ENCODE measurements around the gene PTPRQ.
"Not testable (repeated sequence)": the region's sequence is repeated elsewhere in the genome, so short reads cannot be mapped to it uniquely, and the experiment has no call there.

Gene PTPRQ

DNA sequence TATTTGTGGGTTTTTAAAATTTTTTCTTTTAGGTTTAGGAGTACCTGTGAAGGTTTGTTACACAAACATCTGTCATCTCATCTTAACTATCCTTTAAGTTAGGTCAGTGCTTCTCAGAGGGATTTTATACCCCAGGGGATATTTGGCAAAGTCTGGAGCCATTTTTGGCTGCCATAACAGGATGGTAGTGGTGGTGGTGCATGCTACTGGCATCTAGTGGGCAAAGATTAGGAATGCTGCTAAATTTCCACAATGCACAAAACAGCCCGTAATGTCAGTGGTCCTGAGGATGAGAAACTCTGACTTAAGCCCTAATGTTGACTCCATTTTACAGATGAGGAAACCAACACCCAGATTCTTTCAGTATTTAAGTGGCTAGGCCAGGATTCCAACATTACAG lies 178.2 kb downstream of the PTPRQ start:
- DNase-seq (ENCODE audit: low read depth), result no peak

DNA sequence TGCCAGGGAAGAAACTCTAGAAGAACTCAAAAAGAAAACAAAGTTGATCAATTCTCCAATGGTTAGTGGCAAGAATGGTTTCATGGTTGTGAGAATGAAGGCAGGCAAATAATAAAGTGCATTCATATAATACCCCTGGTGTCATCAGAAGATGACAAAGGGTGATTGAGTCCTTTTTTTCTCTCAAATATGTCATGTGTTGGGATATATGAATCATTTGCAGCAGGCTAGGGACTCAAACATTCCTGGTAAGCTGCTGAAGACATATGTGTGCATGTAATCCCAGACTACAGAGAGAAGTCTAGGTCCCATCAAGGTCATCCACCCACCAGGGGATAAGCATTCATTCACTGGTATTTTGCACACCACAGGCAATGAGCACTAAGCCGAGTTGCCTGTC lies 181.0 kb downstream of the PTPRQ start:
- no peak overlapping the region for H3K4me3 ChIP-seq (ENCODE audit: low read depth, low read length)
- DNase-seq (ENCODE audit: low read depth), result peak; percentile 49

More for the DNA sequence above, 178.2 kb downstream of the PTPRQ start:
- no peak overlapping the region for H3K4me3 ChIP-seq (ENCODE audit: low read depth, low read length)

DNA sequence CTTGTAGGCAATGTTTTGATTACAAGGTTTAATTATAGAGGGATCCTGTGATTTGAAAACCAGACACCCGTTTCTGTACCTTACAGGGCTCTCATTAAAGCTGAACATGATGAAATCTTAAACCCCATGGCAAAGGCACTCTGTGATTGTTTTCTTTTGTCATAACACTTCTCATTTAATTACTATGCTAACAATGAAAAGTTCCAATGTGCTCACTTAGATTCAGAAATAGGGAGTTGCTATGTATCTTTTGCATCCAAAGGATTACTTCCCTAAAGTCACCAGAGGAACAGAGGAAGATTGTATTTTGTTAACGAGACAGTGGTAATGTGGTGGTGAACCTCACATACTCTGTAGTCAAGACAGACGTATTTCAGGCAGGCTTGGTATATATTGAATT lies 181.9 kb downstream of the PTPRQ start:
- no peak overlapping the region for H3K4me3 ChIP-seq (ENCODE audit: low read depth, low read length)

DNA sequence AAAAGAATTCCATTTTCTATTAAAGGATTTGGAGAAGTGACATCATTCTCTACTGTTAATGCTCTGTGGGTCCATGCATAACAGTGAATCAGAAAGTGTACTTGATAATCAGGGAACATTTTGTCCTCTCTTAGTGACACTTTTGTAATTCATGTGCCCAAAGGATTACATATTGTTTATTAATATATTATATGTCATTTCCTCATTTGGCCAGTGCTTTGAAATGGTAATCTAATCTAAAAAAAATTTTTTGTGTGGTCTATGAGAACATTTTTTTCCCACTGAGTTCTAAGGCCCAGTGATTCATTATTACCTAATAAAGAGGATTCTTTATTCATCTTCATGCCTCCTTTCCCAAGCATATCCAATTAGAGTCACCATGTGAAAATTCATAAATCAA lies 183.7 kb downstream of the PTPRQ start:
- no peak overlapping the region for H3K4me3 ChIP-seq (ENCODE audit: low read depth, low read length)
- DNase-seq (ENCODE audit: low read depth), result peak; percentile 88

More for the DNA sequence above, 181.9 kb downstream of the PTPRQ start:
- no peak for DNase-seq (ENCODE audit: low read depth)

DNA sequence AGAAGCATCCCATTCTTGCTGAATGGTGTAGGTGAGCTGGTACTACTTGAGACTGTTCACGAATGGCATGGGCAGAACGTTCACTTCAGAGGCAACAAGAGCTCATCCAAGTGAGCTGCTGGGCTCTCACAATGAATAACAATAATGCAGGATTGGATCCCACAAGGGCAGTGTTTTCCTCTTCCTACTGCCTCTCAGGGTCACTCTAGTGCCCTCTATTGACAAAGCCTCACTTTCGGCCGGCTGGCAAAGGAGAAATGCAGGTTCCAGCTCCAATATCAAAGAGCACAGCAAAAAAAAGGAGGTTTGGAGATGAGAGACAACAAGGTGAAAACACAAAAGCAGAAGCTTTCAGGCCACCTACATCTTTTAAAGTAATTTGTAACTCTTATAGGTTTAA lies 188.8 kb downstream of the PTPRQ start:
- DNase-seq (ENCODE audit: low read depth), result no peak
- no peak overlapping the region for H3K4me3 ChIP-seq (ENCODE audit: low read depth, low read length)

DNA sequence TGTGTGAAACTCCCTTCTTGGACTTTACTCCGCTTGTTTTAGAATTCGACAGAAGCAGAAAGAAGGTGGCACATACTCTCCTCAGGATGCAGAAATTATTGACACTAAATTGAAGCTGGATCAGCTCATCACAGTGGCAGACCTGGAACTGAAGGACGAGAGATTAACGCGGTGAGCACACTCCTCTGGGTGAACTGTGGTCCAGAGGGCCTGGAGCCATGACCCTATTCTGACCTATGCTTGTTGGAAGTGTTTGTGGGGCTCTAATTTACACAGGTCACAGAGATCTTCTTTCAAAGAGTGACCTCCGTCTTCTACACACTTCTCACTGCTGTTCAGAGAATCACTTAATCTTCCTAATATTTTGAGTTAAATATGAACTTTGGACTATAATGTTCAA lies 190.9 kb downstream of the PTPRQ start:
- no peak for DNase-seq (ENCODE audit: low read depth)
- H3K4me3 ChIP-seq (ENCODE audit: low read depth, low read length), result no peak overlapping the region

DNA sequence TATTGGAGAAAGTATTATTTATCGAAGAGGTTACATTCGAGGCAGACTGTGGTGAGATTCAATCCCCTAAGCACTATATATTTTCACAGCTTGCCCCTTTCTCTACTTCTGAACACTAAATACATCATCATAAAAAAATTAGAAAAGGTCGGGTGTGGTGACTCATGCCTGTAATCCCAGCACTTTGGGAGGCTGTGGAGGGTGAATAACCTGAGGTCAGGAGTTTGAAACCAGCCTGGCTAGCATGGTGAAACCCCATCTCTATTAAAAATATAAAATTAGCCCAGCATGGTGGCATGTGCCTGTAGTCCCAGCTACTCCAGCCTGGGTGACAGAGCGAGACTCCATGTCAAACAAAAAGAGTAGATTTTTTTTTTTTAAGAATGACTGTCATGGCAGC lies 192.8 kb downstream of the PTPRQ start:
- H3K4me3 ChIP-seq (ENCODE audit: low read depth, low read length), result no peak overlapping the region
- no peak for DNase-seq (ENCODE audit: low read depth)

DNA sequence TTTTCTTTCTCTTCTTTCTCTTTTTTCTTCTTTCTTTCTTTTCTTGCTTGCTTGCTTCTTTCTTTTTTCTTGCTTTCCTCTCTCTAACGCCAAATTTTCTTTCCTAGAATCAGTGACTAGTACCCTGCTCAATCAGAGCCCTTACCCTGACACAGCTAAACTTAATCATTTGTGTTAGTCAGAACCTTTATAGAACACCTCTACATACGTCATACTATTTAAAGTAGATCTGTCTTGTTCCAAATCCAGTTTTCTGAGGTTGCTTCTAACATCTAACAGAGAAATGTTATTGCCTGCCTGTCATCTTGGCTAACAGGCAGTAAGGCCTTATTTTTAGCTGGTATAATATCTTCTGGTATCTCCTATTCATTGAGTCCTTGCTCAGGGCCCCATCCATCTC lies 197.9 kb downstream of the PTPRQ start:
- H3K4me3 ChIP-seq (ENCODE audit: low read depth, low read length), result no peak overlapping the region
- no peak for DNase-seq (ENCODE audit: low read depth)

DNA sequence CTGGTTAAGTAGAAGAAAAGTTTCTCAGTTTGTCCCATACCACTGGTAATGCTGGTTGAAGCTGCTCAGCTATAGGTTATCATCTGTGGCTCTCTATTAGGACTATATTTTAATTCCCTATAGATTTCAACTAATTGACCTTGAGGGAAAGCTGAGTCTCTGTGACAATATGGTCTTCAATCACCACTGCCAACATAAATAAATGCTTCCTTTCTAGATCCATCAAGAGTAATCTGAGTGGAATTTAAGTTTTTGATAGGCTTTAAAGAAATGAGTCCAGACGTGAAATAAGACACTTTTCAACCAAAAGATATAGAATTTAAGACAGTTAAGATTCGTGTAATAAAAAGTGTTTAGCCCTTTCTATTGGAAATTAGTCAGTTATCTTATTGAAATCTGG lies 199.9 kb downstream of the PTPRQ start:
- no peak for DNase-seq (ENCODE audit: low read depth)
- H3K4me3 ChIP-seq (ENCODE audit: low read depth, low read length), result no peak overlapping the region

DNA sequence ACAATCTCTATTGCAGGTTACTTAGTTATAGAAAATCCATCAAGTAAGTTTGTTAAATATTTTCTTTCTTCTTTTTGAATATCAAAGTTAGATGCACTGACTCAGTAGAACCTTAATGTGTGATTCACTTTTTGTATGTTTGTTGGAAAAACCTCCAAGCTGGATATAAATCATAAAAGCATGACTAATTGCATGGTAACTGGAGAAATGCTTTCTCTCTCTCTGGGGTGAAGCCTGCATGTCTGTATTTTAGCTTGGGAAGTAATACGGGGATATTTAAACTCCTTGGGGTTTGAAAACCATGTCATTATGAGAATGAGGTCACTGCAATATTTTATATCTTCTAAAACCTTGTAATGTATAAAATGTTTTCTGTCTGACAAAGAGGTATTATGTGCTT lies 204.8 kb downstream of the PTPRQ start:
- H3K4me3 ChIP-seq (ENCODE audit: low read depth, low read length), result no peak overlapping the region
- peak; percentile 72 for DNase-seq (ENCODE audit: low read depth)

DNA sequence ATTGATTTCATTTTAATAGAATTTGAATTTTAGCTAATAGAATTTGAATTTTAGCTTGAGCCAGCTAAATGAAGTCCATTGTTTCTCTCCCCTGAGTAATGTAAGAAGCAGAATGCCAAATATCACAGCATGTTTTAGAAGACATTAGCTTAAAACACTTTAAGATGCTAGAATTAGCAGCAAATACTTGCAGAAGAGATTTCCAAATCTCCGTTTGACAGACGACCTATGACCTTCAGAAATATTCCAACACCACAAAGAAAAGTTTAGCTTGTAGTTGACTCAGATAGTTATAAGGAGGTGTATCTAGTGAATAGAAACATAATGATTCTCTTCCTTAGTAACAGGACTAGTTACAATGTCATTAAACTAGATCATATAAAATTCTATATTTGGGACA lies 211.7 kb downstream of the PTPRQ start:
- DNase-seq (ENCODE audit: low read depth), result no peak
- H3K4me3 ChIP-seq (ENCODE audit: low read depth, low read length), result no peak overlapping the region

DNA sequence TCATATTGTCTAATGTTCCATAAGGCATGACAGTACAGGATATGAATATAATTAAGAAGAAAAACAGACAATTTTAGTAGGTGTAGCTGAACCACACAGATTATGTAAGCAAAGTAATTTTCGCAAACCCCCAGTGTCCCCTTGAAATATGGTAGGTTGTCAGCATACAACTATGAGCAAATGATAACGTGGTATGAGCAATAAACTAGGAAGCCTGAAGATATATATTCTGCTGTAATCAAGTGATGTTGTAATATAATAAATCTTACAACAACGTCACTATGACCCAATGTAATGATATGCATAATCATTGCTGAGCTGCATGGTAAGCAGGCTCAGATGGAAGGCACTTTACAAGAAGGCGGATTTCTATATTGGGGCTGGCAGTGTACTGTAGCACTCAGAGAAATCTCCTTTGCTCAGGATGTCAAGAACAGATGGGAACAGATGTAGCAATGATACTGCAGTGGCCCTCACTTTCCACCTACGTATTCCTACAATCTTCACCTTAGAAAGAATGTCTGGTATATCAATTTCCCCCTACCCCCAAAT lies 215.6 kb downstream of the PTPRQ start:
- no peak for DNase-seq (ENCODE audit: low read depth)
- no peak overlapping the region for H3K4me3 ChIP-seq (ENCODE audit: low read depth, low read length)

DNA sequence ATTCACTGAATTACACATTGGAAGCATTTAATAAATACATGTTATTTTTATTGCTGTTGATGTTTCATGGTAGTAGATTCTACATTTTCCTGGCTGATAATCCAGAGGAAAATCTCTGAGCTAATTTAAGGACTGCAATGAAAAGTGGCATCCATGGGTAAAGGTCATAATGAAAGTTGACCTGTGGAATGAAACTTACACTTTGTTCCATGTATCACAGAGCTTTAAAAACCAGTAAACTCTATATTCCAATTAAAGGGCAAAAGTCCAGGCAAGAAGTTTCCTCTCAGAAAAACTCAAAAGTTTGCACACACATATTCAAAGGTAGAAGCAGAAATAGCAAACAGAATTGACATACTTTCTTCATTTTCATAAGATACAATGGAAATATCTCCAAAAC lies 218.6 kb downstream of the PTPRQ start:
- H3K4me3 ChIP-seq (ENCODE audit: low read depth, low read length), result no peak overlapping the region
- no peak for DNase-seq (ENCODE audit: low read depth)

DNA sequence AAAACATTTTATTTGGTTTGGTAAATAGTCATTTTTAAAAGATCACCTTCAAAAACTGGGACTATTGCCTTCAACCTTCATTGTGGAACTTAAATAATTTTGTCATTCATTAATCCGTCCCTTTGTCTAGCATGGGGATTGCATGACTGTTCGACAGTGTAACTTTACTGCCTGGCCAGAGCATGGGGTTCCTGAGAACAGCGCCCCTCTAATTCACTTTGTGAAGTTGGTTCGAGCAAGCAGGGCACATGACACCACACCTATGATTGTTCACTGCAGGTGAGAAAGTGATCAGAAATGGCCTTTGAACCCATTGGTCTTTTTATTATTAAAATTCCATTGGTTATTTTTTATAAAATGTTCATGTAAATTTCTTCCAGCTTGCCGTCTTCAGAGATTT lies 226.2 kb downstream of the PTPRQ start:
- no peak overlapping the region for H3K4me3 ChIP-seq (ENCODE audit: low read depth, low read length)
- no peak for DNase-seq (ENCODE audit: low read depth)

DNA sequence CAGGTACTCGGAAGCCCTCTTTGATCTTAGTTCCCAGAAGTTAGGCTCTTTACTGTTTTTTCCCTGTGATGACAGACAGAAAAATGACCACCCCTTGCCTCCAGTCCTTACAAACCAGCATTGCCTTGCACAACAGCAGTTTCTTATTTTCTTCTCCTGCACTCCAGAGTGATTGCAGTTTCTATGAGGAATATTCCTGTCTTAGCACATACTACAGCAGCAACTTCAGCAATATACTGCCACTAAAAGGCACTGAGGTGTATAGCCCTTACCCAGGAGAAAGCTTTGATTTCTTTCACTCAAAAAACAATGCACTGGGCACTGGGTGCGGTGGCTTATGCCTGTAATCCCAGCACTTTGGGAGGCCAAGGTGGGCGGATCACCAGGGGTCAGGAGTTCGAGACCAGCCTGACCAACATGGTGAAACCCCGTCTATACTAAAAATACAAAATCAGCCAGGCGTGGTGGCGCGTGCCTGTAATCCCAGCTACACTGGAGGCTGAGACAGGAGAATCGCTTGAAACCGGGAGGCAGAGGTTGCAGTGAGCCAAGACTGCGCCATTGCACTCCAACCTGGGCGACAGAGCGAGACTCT lies 232.1 kb downstream of the PTPRQ start:
- H3K4me3 ChIP-seq (ENCODE audit: low read depth, low read length); DNase-seq (ENCODE audit: low read depth): not testable (repeated sequence)

DNA sequence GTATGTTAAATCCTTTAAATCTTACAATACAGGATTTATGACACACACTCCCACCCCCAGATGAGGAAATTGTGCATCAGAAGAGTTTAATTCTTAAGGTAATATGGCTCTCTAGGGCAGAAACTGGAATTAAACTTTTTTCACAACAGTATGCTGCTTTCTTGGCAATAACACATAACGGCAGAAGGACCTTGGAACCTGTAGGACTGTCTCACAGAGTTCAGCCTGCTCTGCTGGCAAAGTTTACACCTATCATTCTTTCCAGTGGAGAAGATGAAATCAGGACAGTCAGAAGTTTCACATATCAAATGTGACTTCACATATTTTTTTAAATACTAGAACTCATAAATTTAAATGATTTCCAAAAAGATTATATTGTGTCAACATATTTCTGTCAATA lies 232.8 kb downstream of the PTPRQ start:
- no peak for DNase-seq (ENCODE audit: low read depth)
- no peak overlapping the region for H3K4me3 ChIP-seq (ENCODE audit: low read depth, low read length)

DNA sequence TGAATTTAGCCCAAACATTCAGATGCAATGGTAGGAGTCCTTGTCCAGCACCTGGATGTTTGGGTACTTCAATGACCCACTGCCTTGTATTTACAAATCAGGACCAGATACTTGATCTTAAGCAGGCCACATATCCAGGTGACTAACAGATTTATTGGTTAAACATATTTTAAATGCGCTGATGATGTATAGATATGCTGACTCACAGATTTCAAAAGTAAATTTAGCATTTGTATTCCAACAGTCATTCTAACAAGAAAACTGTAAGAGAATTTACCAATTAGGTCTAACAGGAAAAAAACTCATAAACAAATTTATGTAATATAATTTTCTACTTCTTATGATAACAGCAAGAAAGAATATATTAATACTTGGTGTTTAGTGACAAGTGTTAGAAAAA lies 234.0 kb downstream of the PTPRQ start:
- H3K4me3 ChIP-seq (ENCODE audit: low read depth, low read length), result no peak overlapping the region
- DNase-seq (ENCODE audit: low read depth), result no peak

DNA sequence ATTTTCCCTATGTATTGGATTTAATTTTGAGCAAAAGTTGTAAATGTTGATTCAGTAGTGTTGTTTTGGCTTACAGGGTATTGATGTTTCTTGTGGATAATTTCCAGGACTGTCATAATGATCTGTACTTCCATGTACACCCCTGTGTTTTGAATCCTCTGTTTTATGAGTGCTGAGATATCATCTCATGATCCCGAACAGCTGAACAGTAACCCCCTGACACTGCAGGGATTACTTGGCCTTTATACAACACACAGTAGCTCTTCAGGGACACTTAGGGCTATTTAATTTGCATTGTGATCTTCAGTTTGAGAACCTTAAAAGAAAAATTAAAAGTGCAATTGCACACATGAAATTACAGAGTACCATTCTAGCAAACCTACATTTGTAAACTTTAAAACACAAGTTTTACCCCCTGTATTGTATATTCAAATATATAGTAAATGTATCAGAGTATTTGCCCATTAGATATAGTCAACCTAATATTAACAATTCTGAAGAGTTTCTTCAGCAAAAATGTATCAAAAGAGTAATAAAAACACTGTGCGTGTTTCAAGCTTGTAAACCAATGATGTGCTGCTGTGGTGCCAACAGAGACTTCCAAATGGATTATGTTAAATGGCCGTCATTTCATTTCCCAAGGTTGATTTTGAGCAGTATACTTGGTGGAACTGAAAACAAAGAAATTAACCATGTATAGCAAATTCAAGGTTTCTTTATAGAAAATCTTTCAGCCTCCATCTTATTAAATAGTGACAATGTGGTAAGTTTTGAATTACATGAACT lies 235.5 kb downstream of the PTPRQ start:
- H3K4me3 ChIP-seq (ENCODE audit: low read depth, low read length), result no peak overlapping the region
- no peak for DNase-seq (ENCODE audit: low read depth)

DNA sequence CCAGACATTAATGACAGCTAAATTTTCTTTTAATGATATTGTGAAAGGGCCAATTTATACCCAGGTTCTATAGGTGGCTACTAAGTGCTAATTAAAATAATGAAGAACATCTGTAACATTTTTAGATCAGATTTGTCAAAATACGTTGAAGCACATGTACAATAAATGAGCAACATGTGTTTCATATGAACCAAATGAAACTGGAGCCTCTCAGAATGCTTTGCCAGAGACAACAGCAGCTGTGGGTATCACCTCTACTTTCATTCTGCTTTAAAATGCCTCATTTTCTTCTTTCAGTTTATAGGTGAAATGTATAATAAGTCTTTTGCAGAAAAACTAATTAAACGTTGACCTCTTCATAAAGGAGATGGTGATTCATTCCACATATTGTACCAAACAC lies 237.3 kb downstream of the PTPRQ start:
- no peak for DNase-seq (ENCODE audit: low read depth)
- H3K4me3 ChIP-seq (ENCODE audit: low read depth, low read length), result no peak overlapping the region

DNA sequence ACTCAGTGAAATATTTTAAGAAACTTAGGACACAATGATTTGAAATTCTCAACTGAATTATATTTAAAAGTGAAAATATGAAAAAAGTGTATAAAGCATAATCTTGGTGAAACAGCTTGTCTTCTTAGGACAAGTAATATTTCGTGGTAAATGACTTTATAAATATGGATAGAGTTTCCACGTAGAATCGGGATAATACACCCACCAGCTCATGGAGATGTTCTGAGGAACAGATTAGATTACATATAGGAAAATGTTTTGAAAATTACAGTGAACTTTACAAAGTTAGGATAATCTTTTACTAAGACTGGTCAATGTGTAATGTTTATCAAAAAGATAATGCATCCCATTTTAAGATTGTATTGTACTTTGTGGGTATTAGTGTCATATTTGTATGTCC lies 237.8 kb downstream of the PTPRQ start:
- H3K4me3 ChIP-seq (ENCODE audit: low read depth, low read length), result no peak overlapping the region
- no peak for DNase-seq (ENCODE audit: low read depth)

DNA sequence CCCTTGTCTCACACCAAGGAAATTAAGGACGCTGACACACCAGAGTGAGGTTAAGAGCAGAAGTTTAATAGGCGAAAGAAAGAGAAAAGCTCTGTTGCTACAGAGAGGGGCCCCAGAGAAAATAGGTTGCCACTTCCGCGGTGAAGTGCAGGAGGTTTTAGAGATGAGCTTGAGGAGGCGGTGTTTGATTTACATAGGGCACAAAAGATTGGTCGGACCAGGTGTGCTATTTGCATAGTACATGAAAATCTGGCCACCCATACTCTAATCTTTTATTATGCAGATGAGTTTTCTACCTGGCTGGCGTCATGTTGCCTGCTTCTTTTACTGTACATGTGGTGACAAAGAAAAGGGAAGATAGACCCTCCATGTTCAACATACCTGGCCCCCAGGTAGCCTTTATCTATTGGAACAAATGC lies 240.1 kb downstream of the PTPRQ start:
- DNase-seq (ENCODE audit: low read depth), result no peak
- no peak overlapping the region for H3K4me3 ChIP-seq (ENCODE audit: low read depth, low read length)
